Hepatocyte (in vitro differentiated cells): ENCODE measurements around the gene EHBP1L1. TPM values are rescaled to one million over a fixed set of nuclear protein-coding genes. Genes with fewer than 3 reads are reported as not detected.
A peak's percentile ranks its signal among the peaks of the same experiment; 100 is the strongest.

Source experiments
- DNase-seq: peaks from one replicate; pipeline ENCODE4 v3.0.0-alpha.2; 2016; ENCODE audit warnings: low spot score
- H2AFZ ChIP-seq: fragments of 200-600 bp; sonication (generic); 2 replicates; pipeline ENCODE4 v1.6.0; 2016; ENCODE audit warnings: antibody characterized with exemption, mild to moderate bottlenecking
- H3K27ac ChIP-seq: fragments of 200-600 bp; sonication (generic); 2 replicates; pipeline ENCODE4 v1.5.1; 2016; ENCODE audit warnings: mild to moderate bottlenecking
- H3K27me3 ChIP-seq: fragments of 200-600 bp; sonication (generic); 2 replicates; pipeline ENCODE4 v1.6.1; 2016
- H3K36me3 ChIP-seq: fragments of 200-600 bp; sonication (generic); replicated peaks from 2 replicates; pipeline ENCODE4 v1.5.1; 2016; ENCODE audit warnings: low read depth; ENCODE audit not compliant: insufficient read depth
- H3K4me1 ChIP-seq: fragments of 200-600 bp; sonication (generic); 2 replicates; pipeline ENCODE4 v1.5.1; 2016; ENCODE audit warnings: mild to moderate bottlenecking, moderate library complexity; ENCODE audit not compliant: insufficient read depth
- H3K4me2 ChIP-seq: fragments of 200-600 bp; sonication (generic); 2 replicates; pipeline ENCODE4 v1.6.0; 2016
- H3K4me3 ChIP-seq: fragments of 200-600 bp; sonication (generic); 2 replicates; pipeline ENCODE4 v1.5.1; 2016; ENCODE audit warnings: mild to moderate bottlenecking
- H3K79me2 ChIP-seq: fragments of 200-600 bp; sonication (generic); 2 replicates; pipeline ENCODE4 v1.6.0; 2017; ENCODE audit warnings: mild to moderate bottlenecking
- H3K9me2 ChIP-seq: fragments of 200-600 bp; sonication (generic); replicated peaks from 2 replicates; pipeline ENCODE4 v1.6.0; 2017; ENCODE audit warnings: mild to moderate bottlenecking; ENCODE audit not compliant: insufficient read depth
- H3K9me3 ChIP-seq: fragments of 200-600 bp; sonication (generic); 2 replicates; pipeline ENCODE4 v1.5.1; 2016; ENCODE audit warnings: low read depth, mild to moderate bottlenecking
- H4K20me1 ChIP-seq: fragments of 200-600 bp; sonication (generic); 2 replicates; pipeline ENCODE4 v1.6.0; 2016; ENCODE audit warnings: mild to moderate bottlenecking; ENCODE audit not compliant: insufficient read depth, poor library complexity, severe bottlenecking
- CTCF ChIP-seq: fragments of 200-600 bp; sonication (generic); IDR thresholded peaks from 2 replicates; pipeline ENCODE4 v1.5.1; 2016; ENCODE audit warnings: antibody characterized with exemption, mild to moderate bottlenecking; ENCODE audit not compliant: poor library complexity
- EZH2 ChIP-seq: fragments of 200-600 bp; sonication (generic); IDR thresholded peaks from 2 replicates; pipeline ENCODE4 v1.6.1; 2016; ENCODE audit warnings: antibody characterized with exemption, mild to moderate bottlenecking, borderline replicate concordance
- EZH2phosphoT487 ChIP-seq: fragments of 200-600 bp; sonication (generic); IDR thresholded peaks from one replicate; pipeline ENCODE4 v1.6.1; 2018; ENCODE audit warnings: antibody characterized with exemption, mild to moderate bottlenecking, low read depth, moderate library complexity; ENCODE audit not compliant: unreplicated experiment, severe bottlenecking
- WGBS: methylation state at CpG from one replicate; pipeline ENCODE4 v1.1.6; 2016; ENCODE audit warnings: low lambda C conversion rate; ENCODE audit errors: missing lambda C conversion rate; 5-methylcytosine and 5-hydroxymethylcytosine counted together
- polyA plus RNA-seq: library from polyadenylated mRNA; unstranded; fragments of >200 nt; fragmentation: Nextera tagmentation; extraction: Ambion mirVana; gene quantifications from 2 replicates; pipeline ENCODE4 v1.2.1, GENCODE V29; 2016
- total RNA-seq: library from RNA; depleted of rRNA; stranded (reverse); fragments of >200 nt; gene quantifications from 2 replicates; pipeline ENCODE4 v1.2.3, GENCODE V29; 2014

The EHBP1L1 gene
- total and polyA plus RNA-seq, 2 experiments from 2014 or later = 12.5 to 20.9 TPM

- Histone ChIP-seq H3K36me3 (no peaks in the 10 kb centered on the region), H4K20me1 (no peaks in the 10 kb centered on the region), H3K9me3 (no peaks in the 10 kb centered on the region), H3K9me2 (no peaks in the 10 kb centered on the region), H2AFZ (no peak overlapping the region), H3K4me3 (no peak overlapping the region), H3K4me1 (peaks cover 13% of the 10 kb centered on the region), H3K79me2 (no peaks in the 10 kb centered on the region), H3K4me2 (no peak overlapping the region), H3K27ac (no peak overlapping the region), H3K27me3 (peaks cover 15% of the 10 kb centered on the region)
- 83% methylated on average over 13 of the region's 13 CpGs for WGBS
- peak; percentile 73 for DNase-seq
- TF ChIP-seq EZH2 (no peak), CTCF (peak; percentile 43)
These were observed 12.6 kb downstream of the EHBP1L1 start for GRCh38 chr11:65588199-65589054.

- 82% methylated on average over 9 of the region's 9 CpGs for WGBS
- no peak overlapping the region for H3K27ac ChIP-seq
These were observed 13.8 kb downstream of the EHBP1L1 start for GRCh38 chr11:65589444-65590239.

GRCh38 chr11:65590240-65590738 lies 14.4 kb downstream of the EHBP1L1 start:
- Histone ChIP-seq H3K4me2 (no peak overlapping the region), H3K4me3 (no peak overlapping the region), H3K9me2 (no peaks in the 10 kb centered on the region), H3K9me3 (no peaks in the 10 kb centered on the region), H4K20me1 (no peaks in the 10 kb centered on the region), H3K36me3 (no peaks in the 10 kb centered on the region), H3K79me2 (no peaks in the 10 kb centered on the region), H2AFZ (no peak overlapping the region), H3K27me3 (no peaks in the 10 kb centered on the region), H3K27ac (no peak overlapping the region), H3K4me1 (peaks cover 13% of the 10 kb centered on the region)
- no peak for DNase-seq
- 87% methylated on average over 7 of the region's 8 CpGs for WGBS
- TF ChIP-seq EZH2phosphoT487 (no peak), CTCF (no peak)

More at GRCh38 chr11:65589444-65590239, 13.8 kb downstream of the EHBP1L1 start:
- Histone ChIP-seq H3K36me3 (no peaks in the 10 kb centered on the region), H3K9me3 (no peaks in the 10 kb centered on the region), H3K9me2 (no peaks in the 10 kb centered on the region), H4K20me1 (no peaks in the 10 kb centered on the region), H3K4me1 (peaks cover 13% of the 10 kb centered on the region), H2AFZ (no peak overlapping the region), H3K4me3 (no peak overlapping the region), H3K4me2 (no peak overlapping the region), H3K27me3 (peaks cover 3% of the 10 kb centered on the region), H3K79me2 (no peaks in the 10 kb centered on the region)
- TF ChIP-seq EZH2 (no peak), CTCF (no peak), EZH2phosphoT487 (no peak)
- no peak for DNase-seq
